GM12875 (cell line): ENCODE results near the gene ZP1.

ENCODE experiments used
- H3K4me3 ChIP-seq: one replicate; pipeline ENCODE4 v1.5.1; 2011; ENCODE audit warnings: low read depth, low read length, control low read depth
- TF ChIP-seq, protein P1 (sequence below): IDR thresholded peaks from 2 replicates; pipeline ENCODE4 v1.5.1; 2011; ENCODE audit warnings: low read depth, mild to moderate bottlenecking, control low read depth, inconsistent platforms, low read length, moderate library complexity, borderline replicate concordance; ENCODE audit not compliant: insufficient read depth

ZP1 gene

DNA sequence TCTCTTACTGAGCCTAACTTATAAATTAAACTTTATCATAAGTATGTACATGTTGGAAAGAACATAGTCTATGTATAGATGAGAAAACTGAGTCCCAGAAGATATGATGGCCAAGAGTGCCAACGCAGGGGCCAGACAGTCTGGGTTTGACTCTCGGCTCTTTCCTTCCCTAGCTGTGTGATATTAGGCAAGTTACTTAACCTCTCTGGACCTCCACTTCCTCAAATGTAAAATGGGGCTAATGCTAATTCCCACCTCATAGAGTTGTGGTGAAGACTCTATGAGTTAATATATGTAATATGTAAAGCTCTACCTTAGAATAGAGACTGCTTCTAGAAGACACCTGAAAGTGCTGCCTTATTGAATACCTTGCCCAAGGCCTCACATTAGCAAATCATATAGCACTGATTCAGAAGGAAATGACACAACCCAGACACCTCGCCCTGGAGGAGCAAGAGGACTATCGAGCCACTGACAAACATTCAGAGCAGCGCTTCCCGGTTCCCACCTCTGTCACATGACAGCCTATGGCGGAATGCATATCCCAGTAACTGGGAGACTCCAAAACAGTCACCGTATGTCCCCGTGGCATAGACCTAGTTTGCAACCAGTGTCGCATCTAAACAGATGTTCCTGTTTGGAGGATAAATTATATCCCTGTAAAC lies 36.7 kb upstream of the ZP1 start:
- TF ChIP-seq, protein P1, sequence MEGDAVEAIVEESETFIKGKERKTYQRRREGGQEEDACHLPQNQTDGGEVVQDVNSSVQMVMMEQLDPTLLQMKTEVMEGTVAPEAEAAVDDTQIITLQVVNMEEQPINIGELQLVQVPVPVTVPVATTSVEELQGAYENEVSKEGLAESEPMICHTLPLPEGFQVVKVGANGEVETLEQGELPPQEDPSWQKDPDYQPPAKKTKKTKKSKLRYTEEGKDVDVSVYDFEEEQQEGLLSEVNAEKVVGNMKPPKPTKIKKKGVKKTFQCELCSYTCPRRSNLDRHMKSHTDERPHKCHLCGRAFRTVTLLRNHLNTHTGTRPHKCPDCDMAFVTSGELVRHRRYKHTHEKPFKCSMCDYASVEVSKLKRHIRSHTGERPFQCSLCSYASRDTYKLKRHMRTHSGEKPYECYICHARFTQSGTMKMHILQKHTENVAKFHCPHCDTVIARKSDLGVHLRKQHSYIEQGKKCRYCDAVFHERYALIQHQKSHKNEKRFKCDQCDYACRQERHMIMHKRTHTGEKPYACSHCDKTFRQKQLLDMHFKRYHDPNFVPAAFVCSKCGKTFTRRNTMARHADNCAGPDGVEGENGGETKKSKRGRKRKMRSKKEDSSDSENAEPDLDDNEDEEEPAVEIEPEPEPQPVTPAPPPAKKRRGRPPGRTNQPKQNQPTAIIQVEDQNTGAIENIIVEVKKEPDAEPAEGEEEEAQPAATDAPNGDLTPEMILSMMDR, result no peak
- no peak overlapping the region for H3K4me3 ChIP-seq

DNA sequence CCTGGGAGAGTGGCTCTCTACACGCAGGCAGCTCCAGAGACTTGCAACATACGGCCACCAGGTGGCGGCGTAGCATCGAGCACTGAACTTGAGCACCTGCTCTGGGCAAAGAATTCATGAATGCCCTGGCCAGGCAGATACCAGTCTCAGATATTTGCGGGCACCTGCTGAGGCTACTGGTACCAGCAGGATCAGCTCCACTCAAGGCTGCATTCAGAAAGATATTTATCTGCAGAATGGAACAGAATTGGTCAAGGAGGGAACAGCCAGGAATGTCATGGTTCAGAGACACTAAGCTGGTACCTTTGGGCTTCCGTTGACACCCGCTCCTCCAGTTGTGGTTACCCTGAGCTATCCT lies 36.2 kb upstream of the ZP1 start:
- H3K4me3 ChIP-seq, result no peak overlapping the region
- TF ChIP-seq, protein P1, result peak; percentile 91

DNA sequence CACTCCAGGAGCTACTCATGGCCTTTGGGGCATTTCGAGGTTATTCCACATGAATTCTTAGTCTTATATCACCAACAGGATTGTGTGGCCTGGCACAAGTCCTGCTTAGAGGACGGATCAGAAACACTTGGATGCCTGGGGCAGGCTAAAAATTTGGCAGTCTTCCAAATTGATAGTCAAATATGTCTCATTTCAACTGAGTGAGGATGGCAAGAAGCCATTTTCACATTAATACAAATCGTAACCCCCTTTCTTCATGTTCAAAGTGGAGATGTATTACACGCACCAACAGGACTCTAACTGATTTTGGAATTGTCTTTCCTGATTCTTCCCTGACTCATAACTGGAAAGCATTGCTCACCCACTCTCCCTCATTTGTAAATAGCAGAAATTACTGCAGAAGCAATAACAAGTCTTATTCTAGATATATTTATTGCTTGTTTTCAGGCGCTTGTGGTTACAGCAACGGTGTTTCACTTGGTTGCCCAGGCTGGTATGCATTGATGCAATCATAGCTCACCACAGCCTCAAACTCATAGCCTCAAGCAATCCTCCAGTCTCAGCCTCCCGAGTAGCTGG lies 35.8 kb upstream of the ZP1 start:
- TF ChIP-seq, protein P1, result no peak

DNA sequence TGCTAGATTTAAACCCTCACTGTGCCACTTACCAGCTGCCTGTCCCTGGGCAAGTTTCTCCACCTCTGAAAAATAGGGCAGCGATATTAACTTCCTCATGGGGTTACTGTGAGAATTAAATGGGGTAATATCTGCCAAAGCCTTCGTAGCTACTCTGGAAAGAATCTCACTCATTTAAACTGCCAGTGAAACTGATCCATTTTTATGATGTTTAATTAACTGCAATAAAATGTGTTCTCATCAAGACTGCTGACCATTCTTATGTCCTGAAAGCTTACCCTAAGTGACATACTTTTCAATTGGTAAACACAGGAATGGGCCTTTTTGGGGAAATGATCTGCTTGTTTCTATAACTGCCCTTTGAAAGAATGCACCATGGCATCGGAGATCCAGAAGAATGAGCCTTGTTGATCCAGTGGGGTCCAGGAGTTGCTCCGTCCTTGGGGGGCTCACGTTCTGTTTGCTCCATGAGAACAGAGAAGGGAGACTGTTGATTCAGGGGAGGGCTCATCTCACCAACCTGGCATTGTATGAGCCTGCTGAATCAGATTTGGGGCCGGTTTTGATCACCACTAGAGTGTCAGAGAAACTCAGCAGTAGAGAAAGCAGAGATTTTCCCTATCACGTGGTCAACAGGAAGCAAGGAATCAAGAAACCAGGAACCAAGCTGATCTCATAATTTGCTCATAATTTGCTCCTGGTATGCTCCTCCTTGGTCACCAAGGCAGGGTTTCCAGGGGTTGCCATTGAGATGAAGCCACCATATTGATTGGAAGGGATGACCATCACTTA lies 32.4 kb upstream of the ZP1 start:
- TF ChIP-seq, protein P1, result no peak
- H3K4me3 ChIP-seq, result no peak overlapping the region

More for the DNA sequence above, 35.8 kb upstream of the ZP1 start:
- no peak overlapping the region for H3K4me3 ChIP-seq

DNA sequence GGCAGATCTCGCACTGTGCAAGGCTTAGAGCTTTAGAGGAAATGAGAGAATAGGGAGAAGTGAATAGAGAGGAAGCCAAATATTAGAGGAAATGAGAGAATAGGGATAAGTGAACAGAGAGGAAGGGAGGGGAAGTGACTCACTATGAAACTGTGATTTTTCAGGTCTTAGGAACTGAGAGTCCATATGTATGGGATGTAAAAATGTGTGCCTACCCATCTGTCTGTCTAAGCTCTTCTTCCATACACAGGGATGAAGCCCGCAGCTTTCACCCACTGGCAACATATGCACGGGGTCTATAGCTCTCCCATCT lies 31.9 kb upstream of the ZP1 start:
- TF ChIP-seq, protein P1, result no peak
- no peak overlapping the region for H3K4me3 ChIP-seq

DNA sequence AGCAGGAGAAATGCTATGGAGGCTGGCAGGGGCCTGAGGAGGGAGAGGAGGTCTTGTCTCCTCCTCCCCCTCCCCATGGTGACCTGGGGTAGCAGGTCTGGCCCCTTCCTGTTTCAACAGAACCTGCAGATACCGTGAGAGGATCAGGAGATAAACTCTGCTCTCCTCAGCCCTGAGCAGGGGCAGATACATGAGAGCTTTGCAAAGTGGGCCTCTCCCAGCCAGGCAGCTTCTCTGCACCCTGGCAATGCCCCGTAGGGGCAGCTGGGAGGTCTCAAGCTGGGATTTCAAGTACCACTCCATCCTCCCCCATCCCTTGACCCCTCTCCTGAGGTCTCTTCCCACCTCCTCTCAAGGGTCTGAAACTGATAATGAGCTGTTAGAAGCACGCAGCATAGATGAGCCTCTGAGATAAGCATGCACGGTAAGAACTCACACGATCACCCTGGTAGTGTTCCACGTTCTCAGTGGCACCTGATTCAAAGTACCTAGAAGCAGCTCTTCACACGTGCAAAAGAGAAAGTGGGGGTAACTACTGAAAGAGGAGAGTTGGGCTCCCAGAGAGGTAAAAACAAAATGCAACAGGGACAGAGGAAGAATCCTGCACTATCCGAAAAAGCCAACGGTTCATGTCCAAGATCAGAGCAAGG lies 30.4 kb upstream of the ZP1 start:
- TF ChIP-seq, protein P1, result no peak
- H3K4me3 ChIP-seq, result no peak overlapping the region
